Uterus (tissue), 4 donors: Measurements from ENCODE around the gene LCE2B. TPM values are rescaled to one million over a fixed set of nuclear protein-coding genes. Genes with fewer than 3 reads are reported as not detected.

ENCODE experiments used
- DNase-seq, 2 donors: peaks; one replicate each; pipeline ENCODE4 v3.0.0-alpha.2; 2019 to 2020
- H3K27ac ChIP-seq, 2 donors: fragments of 200-600 bp; sonication (generic); 1 replicate in 1 of 2; 2 replicates in 1 of 2; pipeline ENCODE4 v1.5.1; 2016 to 2018
- H3K27me3 ChIP-seq, 2 donors: fragments of 200-600 bp; sonication (generic); one replicate each; pipeline ENCODE4 v1.5.1; 2018 to 2019; ENCODE audit warnings: control low read depth in 1 of 2
- H3K36me3 ChIP-seq, 2 donors: fragments of 200-600 bp; sonication (generic); one replicate each; pipeline ENCODE4 v1.5.1; 2019; ENCODE audit warnings: control low read depth in 1 of 2
- H3K4me1 ChIP-seq, 2 donors: fragments of 200-600 bp; sonication (generic); one replicate each; pipeline ENCODE4 v1.5.1; 2018 to 2019; ENCODE audit warnings: control low read depth in 1 of 2
- H3K4me3 ChIP-seq, 2 donors: fragments of 200-600 bp; sonication (generic); 1 replicate in 1 of 2; 2 replicates in 1 of 2; pipeline ENCODE4 v1.5.1; 2018 to 2019; ENCODE audit warnings: mild to moderate bottlenecking in 1 of 2
- H3K9me3 ChIP-seq, 2 donors: fragments of 200-600 bp; sonication (generic); one replicate each; pipeline ENCODE4 v1.5.1; 2019; ENCODE audit warnings: control low read depth in 1 of 2
- POLR2A ChIP-seq, 2 donors: fragments of 450-650 bp; IDR thresholded peaks; one replicate each; pipeline ENCODE4 v1.6.1; 2016; ENCODE audit warnings: antibody characterized with exemption in 2 of 2, mild to moderate bottlenecking in 1 of 2, moderate library complexity in 1 of 2
- intact Hi-C: fragments of 100-400 bp; cut with DNase I; formaldehyde crosslinking; loops from one replicate; pipeline ENCODE4 v1.15.1; 2023; ENCODE audit warnings: low total_unique reads
- total RNA-seq, 4 donors: library from RNA; depleted of rRNA in 3 of 4; stranded (reverse); fragments of >200 nt in 3 of 4; gene quantifications; one replicate each; pipeline versions ENCODE4 v1.1.0 to v1.2.4, GENCODE V29; 2014 to 2023
- TF ChIP-seq, protein P1 (sequence below), 4 experiments: fragments of 200-600 bp in 2 of 4; fragments of 450-650 bp in 2 of 4; sonication (generic) in 2 of 4; IDR thresholded peaks; one replicate each; pipeline ENCODE4 v1.5.1; 2016 to 2019; ENCODE audit warnings: antibody characterized with exemption in 4 of 4, mild to moderate bottlenecking in 2 of 4, moderate library complexity in 1 of 4
- donor health status: DM: yes; HTN: yes; CAD: no.

The LCE2B gene
- total RNA-seq, 4 donors from 2014 or later = not detected

- Histone ChIP-seq H3K36me3 (no peaks in the 10 kb centered on the region), H3K9me3 (no peaks in the 10 kb centered on the region), H3K4me1 (no peaks in the 10 kb centered on the region), H3K27me3 (no peaks in the 10 kb centered on the region), H3K27ac (no peak within 1 kb of the TSS), H3K4me3 (no peak within 1 kb of the TSS)
- DNase-seq = no peak
- TF ChIP-seq, protein P1, sequence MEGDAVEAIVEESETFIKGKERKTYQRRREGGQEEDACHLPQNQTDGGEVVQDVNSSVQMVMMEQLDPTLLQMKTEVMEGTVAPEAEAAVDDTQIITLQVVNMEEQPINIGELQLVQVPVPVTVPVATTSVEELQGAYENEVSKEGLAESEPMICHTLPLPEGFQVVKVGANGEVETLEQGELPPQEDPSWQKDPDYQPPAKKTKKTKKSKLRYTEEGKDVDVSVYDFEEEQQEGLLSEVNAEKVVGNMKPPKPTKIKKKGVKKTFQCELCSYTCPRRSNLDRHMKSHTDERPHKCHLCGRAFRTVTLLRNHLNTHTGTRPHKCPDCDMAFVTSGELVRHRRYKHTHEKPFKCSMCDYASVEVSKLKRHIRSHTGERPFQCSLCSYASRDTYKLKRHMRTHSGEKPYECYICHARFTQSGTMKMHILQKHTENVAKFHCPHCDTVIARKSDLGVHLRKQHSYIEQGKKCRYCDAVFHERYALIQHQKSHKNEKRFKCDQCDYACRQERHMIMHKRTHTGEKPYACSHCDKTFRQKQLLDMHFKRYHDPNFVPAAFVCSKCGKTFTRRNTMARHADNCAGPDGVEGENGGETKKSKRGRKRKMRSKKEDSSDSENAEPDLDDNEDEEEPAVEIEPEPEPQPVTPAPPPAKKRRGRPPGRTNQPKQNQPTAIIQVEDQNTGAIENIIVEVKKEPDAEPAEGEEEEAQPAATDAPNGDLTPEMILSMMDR (IDR thresholded peaks at IDR 0.05) = no peak
- TF ChIP-seq POLR2A (IDR thresholded peaks at IDR 0.05) = no peak
- intact Hi-C loops = no loop called here
Measured at GRCh38 chr1:152697701-152698600, 12.0 kb downstream of the LCE2B start, which contains the start of gene LCE2A. TSS of gene LCE2A (plus strand) at chr1:152698345. CDS start at chr1:152698902, 557 bp downstream.

- intact Hi-C loops = no loop called here
- Histone ChIP-seq H3K36me3 (no peaks in the 10 kb centered on the region), H3K27me3 (no peaks in the 10 kb centered on the region), H3K27ac (no peak overlapping the region), H3K9me3 (no peaks in the 10 kb centered on the region), H3K4me3 (no peak overlapping the region), H3K4me1 (no peaks in the 10 kb centered on the region)
- DNase-seq = no peak
- TF ChIP-seq, protein P1 (IDR thresholded peaks at IDR 0.05) = no peak
- TF ChIP-seq POLR2A (IDR thresholded peaks at IDR 0.05) = no peak
Measured at GRCh38 chr1:152699746-152700145, 13.8 kb downstream of the LCE2B start.

DNA sequence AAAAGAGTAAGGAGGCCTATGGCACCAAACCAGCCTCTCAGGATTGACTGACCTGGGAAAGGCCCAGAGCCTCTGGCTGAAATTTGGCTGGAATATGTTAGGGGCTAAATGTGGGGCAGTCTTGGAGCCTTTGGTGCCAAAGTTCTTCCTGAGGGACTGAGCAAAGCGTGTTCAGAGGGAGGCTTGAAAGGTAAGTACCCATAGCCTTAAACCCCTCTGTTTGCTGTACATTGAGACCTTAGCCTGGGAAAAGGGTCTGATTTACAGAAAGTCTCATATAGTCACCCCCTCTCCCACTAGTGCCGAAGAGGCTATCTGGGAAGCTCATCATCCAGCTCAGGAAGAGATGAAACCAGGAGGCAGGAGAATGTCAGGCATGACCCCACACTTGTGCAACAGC, 21.9 kb downstream of the LCE2B start, which contains the start of gene LCE4A:
LCE4A (plus strand) TSS at position 301 of the 400 bp plus-strand sequence. CDS start 916 bp downstream, outside the sequence.
- H3K9me3 ChIP-seq = no peaks in the 10 kb centered on the region
- no peaks in the 10 kb centered on the region for H3K4me1 ChIP-seq
- H3K27ac ChIP-seq = no peak within 1 kb of the TSS
- no peak for DNase-seq
- TF ChIP-seq POLR2A (IDR thresholded peaks at IDR 0.05) = no peak
- TF ChIP-seq, protein P1 (IDR thresholded peaks at IDR 0.05) = no peak
- H3K27me3 ChIP-seq = no peaks in the 10 kb centered on the region
- H3K36me3 ChIP-seq = no peaks in the 10 kb centered on the region
- intact Hi-C loops = no loop called here
- no peak within 1 kb of the TSS for H3K4me3 ChIP-seq

GRCh38 chr1:152718238-152718637, 32.3 kb downstream of the LCE2B start:
- no peaks in the 10 kb centered on the region for H3K9me3 ChIP-seq
- no peaks in the 10 kb centered on the region for H3K27me3 ChIP-seq
- TF ChIP-seq, protein P1 (IDR thresholded peaks at IDR 0.05) = no peak
- no peak for TF ChIP-seq POLR2A (IDR thresholded peaks at IDR 0.05)
- DNase-seq = no peak
- no peaks in the 10 kb centered on the region for H3K36me3 ChIP-seq
- intact Hi-C loops = no loop called here
- H3K4me3 ChIP-seq = no peak overlapping the region
- no peak overlapping the region for H3K27ac ChIP-seq
- no peaks in the 10 kb centered on the region for H3K4me1 ChIP-seq

DNA sequence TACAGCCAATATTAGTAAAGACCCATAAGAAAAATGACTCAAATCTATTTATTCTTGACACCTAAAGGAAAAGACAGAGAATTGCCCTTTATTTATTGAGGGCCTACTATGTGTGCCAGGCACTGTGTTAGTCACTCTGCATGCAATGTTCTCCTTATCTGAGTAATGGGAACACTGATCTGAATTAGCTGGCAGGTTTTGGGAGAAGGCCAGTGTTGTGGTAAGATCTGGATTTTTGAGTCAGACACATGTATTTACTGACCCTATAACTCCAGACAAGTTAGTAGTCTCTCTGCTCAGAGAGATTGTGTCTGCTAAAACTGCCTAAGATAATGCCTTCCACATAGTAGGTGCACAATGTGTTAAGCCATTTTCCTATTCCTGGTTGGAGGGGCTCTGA, 39.3 kb downstream of the LCE2B start:
- no peak for DNase-seq
- no peaks in the 10 kb centered on the region for H3K36me3 ChIP-seq
- no peak overlapping the region for H3K27ac ChIP-seq
- H3K9me3 ChIP-seq = no peaks in the 10 kb centered on the region
- H3K4me1 ChIP-seq = no peaks in the 10 kb centered on the region
- TF ChIP-seq, protein P1 (IDR thresholded peaks at IDR 0.05) = no peak
- H3K27me3 ChIP-seq = no peaks in the 10 kb centered on the region
- no peak overlapping the region for H3K4me3 ChIP-seq
- intact Hi-C loops = no loop called here
